ENCODE data around the gene NEK8. TPM values are rescaled to one million over a fixed set of nuclear protein-coding genes. Genes with fewer than 3 reads are reported as not detected.

The NEK8 gene
- total RNA-seq, 1 experiment from 2014 or later: 8.6 TPM

DNA sequence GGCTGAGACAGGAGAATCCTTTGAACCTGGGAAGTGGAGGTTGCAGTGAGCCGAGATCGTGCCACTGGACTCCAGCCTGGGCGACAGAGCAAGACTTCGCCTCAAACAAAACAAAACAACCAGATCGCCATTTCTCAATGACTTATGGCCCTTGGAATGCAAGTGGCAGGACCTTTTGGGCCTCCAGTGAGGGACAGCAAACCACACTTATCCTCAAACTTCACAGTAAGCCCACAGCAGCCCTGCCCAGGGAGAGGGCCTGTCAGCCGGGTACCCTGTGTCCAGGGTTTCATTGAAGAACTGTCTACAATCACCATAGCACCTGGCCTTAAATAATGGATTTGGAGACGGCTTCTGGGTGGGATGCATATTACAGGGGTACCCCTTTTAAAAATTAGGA, 26.9 kb downstream of the NEK8 start:
- DNase-seq (ENCODE audit: unreplicated experiment): no peak
- H3K27ac Mint-ChIP-seq (ENCODE audit: low read depth, unreplicated experiment): no peak overlapping the region
- H3K27me3 Mint-ChIP-seq (ENCODE audit: insufficient read depth, unreplicated experiment): no peaks in the 10 kb centered on the region
- BruUV-seq (replicated peaks): no TSS peak
- ChIA-PET CTCF (interaction anchor here (15.1 kb wide), 1 partner anchor 30 kb away, joined by 365 read pairs; the partner anchor contains the start of genes NEK8 and TLCD1), POLR2A (interaction anchor here (1.7 to 17.3 kb wide), 2 partner anchors 28 to 86 kb away, joined by 3 to 1135 read pairs; partner anchors contain the start of genes NEK8, RPL23A and TLCD1)
- H3K4me1 Mint-ChIP-seq (ENCODE audit: insufficient read depth, unreplicated experiment): peaks cover 11% of the 10 kb centered on the region
- H3K4me3 Mint-ChIP-seq (ENCODE audit: unreplicated experiment): no peak overlapping the region
- no peaks in the 10 kb centered on the region for H3K9me3 Mint-ChIP-seq (ENCODE audit: unreplicated experiment)
- TF ChIP-seq, protein P1, sequence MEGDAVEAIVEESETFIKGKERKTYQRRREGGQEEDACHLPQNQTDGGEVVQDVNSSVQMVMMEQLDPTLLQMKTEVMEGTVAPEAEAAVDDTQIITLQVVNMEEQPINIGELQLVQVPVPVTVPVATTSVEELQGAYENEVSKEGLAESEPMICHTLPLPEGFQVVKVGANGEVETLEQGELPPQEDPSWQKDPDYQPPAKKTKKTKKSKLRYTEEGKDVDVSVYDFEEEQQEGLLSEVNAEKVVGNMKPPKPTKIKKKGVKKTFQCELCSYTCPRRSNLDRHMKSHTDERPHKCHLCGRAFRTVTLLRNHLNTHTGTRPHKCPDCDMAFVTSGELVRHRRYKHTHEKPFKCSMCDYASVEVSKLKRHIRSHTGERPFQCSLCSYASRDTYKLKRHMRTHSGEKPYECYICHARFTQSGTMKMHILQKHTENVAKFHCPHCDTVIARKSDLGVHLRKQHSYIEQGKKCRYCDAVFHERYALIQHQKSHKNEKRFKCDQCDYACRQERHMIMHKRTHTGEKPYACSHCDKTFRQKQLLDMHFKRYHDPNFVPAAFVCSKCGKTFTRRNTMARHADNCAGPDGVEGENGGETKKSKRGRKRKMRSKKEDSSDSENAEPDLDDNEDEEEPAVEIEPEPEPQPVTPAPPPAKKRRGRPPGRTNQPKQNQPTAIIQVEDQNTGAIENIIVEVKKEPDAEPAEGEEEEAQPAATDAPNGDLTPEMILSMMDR (IDR thresholded peaks at IDR 0.05; ENCODE audit: unreplicated experiment): no peak
- intact Hi-C loops (cut with micrococcal nuclease): no loop called here
- peaks cover 80% of the 10 kb centered on the region for H3K36me3 Mint-ChIP-seq (ENCODE audit: insufficient read depth, unreplicated experiment)

DNA sequence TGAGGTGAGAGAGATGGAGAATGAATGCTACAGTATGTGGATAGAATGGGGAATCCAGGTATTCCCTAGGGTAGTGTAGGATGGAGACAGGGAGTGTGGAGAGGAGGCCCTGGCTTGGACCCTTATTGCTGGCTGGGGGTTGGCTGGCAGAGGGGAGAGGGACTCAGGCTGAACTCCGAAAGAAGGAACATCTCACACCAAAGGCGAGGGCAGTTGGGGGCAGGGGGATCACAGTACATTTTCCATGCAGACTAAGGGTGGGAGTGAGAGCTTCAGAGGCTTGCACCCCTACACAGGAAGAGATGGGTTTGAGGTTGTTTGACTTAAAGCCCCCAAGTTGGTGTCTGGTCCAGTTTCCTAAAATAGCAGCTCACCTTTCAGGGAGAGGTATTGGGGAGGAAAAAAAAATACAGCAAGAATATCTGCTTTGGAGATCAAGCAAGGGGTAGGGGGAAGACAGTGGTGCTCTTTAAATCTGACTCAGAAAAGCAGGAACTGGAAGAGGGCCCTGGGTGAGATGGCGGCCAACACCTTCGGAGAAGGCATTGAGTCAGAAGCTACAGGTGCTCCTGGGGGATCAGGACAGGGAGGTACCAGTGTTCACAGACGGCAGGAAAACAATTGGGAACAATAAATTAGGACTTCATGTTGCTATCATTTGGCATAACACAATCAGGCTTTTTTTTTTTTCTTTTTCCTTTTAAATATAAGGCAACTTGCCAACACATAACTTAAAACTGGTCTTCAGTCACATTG, 27.6 kb downstream of the NEK8 start:
- ChIA-PET POLR2A (interaction anchor here (0.7 to 0.9 kb wide), 3 partner anchors 13 to 52 kb away, joined by 3 to 4 read pairs (median 4); partner anchors contain the start of gene TRAF4), CTCF (interaction anchor here (0.7 to 1.2 kb wide), 2 partner anchors 19 to 29 kb away, joined by 3 to 6 read pairs; no protein-coding TSS in a partner anchor)
- no peak for DNase-seq (ENCODE audit: unreplicated experiment)
- Mint-ChIP-seq H3K36me3 (ENCODE audit: insufficient read depth, unreplicated experiment) (peaks cover 80% of the 10 kb centered on the region), H3K4me3 (ENCODE audit: unreplicated experiment) (no peak overlapping the region), H3K9me3 (ENCODE audit: unreplicated experiment) (no peaks in the 10 kb centered on the region), H3K27ac (ENCODE audit: low read depth, unreplicated experiment) (no peak overlapping the region), H3K27me3 (ENCODE audit: insufficient read depth, unreplicated experiment) (no peaks in the 10 kb centered on the region), H3K4me1 (ENCODE audit: insufficient read depth, unreplicated experiment) (peaks cover 13% of the 10 kb centered on the region)
- TF ChIP-seq, protein P1 (IDR thresholded peaks at IDR 0.05; ENCODE audit: unreplicated experiment): no peak
- BruUV-seq (replicated peaks): no TSS peak
- intact Hi-C loops (cut with micrococcal nuclease): no loop called here

DNA sequence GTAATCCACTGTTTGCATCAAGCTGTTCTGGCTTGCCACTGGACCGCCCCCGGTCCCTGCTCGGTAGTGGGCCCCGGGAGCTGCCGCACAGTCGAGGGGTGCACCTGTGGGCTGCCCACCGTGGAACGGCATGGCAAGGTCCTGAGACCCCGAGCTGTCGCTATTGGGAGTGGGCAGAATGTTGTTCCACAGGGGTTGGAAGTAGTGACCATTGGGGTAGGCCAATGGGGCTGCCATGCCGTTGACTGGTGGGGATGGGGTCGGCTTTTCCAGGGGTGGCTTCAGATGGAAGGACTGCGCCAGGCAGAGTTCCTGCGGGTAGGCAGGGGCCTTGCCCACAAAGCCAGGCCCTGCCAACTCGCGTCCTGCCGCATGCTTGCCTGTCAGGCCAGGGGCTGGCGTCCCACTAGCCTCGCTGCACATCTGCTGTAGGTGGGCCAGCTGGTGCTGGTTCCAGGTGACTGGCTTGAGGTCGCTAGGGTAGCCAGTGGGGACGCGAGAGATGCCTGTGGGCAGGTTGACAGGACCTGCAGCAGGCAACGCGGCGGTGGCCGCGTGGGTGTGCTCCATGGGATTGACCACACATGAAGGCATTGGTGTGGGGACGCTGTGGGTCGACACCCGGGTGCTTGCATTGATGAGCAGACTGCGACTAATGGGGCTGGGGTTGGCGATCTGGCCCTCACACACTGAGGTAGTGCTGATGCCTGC, 30.0 kb downstream of the NEK8 start:
- no peak overlapping the region for H3K27ac Mint-ChIP-seq (ENCODE audit: low read depth, unreplicated experiment)
- peaks cover 21% of the 10 kb centered on the region for H3K4me1 Mint-ChIP-seq (ENCODE audit: insufficient read depth, unreplicated experiment)
- no TSS peak for BruUV-seq (replicated peaks)
- H3K27me3 Mint-ChIP-seq (ENCODE audit: insufficient read depth, unreplicated experiment): no peaks in the 10 kb centered on the region
- H3K9me3 Mint-ChIP-seq (ENCODE audit: unreplicated experiment): no peaks in the 10 kb centered on the region
- ChIA-PET CTCF (interaction anchor here (0.6 kb wide), 1 partner anchor 12 kb away, joined by 3 read pairs; no protein-coding TSS in a partner anchor), POLR2A (no interaction called here)
- no peak overlapping the region for H3K4me3 Mint-ChIP-seq (ENCODE audit: unreplicated experiment)
- DNase-seq (ENCODE audit: unreplicated experiment): no peak
- intact Hi-C loops (cut with micrococcal nuclease): no loop called here
- H3K36me3 Mint-ChIP-seq (ENCODE audit: insufficient read depth, unreplicated experiment): peaks cover 81% of the 10 kb centered on the region
- TF ChIP-seq, protein P1 (IDR thresholded peaks at IDR 0.05; ENCODE audit: unreplicated experiment): no peak

DNA sequence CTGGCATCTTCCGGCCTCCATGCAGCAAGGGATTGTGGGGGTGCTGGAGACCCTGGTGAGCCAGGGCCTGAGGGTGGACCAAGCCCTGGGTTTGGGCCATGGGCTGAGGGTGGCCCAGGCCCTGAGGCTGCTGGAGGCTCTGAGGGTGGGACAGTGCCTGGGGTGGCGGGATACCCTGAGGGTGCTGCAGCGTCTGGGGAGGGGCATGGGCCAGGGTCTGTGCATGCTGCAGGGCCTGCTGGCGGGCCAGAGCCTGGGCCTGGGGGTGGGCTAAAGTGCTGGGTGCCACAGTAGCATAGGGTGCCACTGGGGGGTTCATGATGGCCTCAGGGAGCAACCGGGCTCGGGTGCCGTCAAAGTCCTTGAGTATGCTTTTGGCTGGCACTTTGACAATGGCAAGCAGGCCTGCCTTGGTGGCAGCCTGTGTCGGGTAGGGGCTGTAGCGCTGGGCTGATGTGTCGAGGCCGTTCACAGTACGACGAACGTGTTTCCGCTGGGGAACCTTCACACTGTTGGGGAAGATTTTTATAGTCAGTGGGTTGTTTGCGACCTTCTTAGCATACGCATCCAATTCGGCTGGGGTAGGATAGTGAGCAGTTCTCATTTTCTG, 30.8 kb downstream of the NEK8 start:
- no peak for DNase-seq (ENCODE audit: unreplicated experiment)
- intact Hi-C loops (cut with micrococcal nuclease): no loop called here
- Mint-ChIP-seq H3K4me3 (ENCODE audit: unreplicated experiment) (no peak overlapping the region), H3K4me1 (ENCODE audit: insufficient read depth, unreplicated experiment) (peaks cover 21% of the 10 kb centered on the region), H3K27me3 (ENCODE audit: insufficient read depth, unreplicated experiment) (no peaks in the 10 kb centered on the region), H3K36me3 (ENCODE audit: insufficient read depth, unreplicated experiment) (peaks cover 87% of the 10 kb centered on the region), H3K9me3 (ENCODE audit: unreplicated experiment) (no peaks in the 10 kb centered on the region), H3K27ac (ENCODE audit: low read depth, unreplicated experiment) (no peak overlapping the region)
- TF ChIP-seq, protein P1 (IDR thresholded peaks at IDR 0.05; ENCODE audit: unreplicated experiment): no peak
- no TSS peak for BruUV-seq (replicated peaks)
- POLR2A ChIA-PET: interaction anchor here (0.9 kb wide), 1 partner anchor 13 kb away, joined by 3 read pairs; no protein-coding TSS in a partner anchor
- CTCF ChIA-PET: interaction anchor here (2.9 kb wide), 1 partner anchor 32 kb away, joined by 21 read pairs; the partner anchor contains the start of gene TLCD1

Data from MCF 10A (cell line).